ENCODE results near the gene OPN3. TPM values are rescaled to one million over a fixed set of nuclear protein-coding genes. Genes with fewer than 3 reads are reported as not detected.
"Not testable (repeated sequence)": the region's sequence is repeated elsewhere in the genome, so short reads cannot be mapped to it uniquely, and the experiment has no call there.

Gene OPN3
- total RNA-seq, 1 donor from 2014 or later, result 11.2 TPM

- Mint-ChIP-seq H3K27me3 (peaks cover 1% of the 10 kb centered on the region), H3K4me3 (no peak overlapping the region), H3K9me3 (peaks cover 4% of the 10 kb centered on the region), H3K4me1 (no peaks in the 10 kb centered on the region), H3K27ac (no peak overlapping the region), H3K36me3 (ENCODE audit: low read depth) (no peaks in the 10 kb centered on the region)
- intact Hi-C loops (cut with micrococcal nuclease), result no loop called here
- no peak for DNase-seq
Observed at GRCh38 chr1:241660424-241660972, 20.3 kb upstream of the OPN3 start.

GRCh38 chr1:241659016-241659415, 18.8 kb upstream of the OPN3 start:
- H3K36me3 Mint-ChIP-seq (ENCODE audit: low read depth); H3K4me1 Mint-ChIP-seq; H3K4me3 Mint-ChIP-seq; H3K27me3 Mint-ChIP-seq; DNase-seq; H3K27ac Mint-ChIP-seq; H3K9me3 Mint-ChIP-seq; intact Hi-C loops (cut with micrococcal nuclease): not testable (repeated sequence)

- H3K9me3 Mint-ChIP-seq, result peaks cover 4% of the 10 kb centered on the region
- no peak overlapping the region for H3K4me3 Mint-ChIP-seq
- no peak for DNase-seq
- no peaks in the 10 kb centered on the region for H3K36me3 Mint-ChIP-seq (ENCODE audit: low read depth)
- H3K27me3 Mint-ChIP-seq, result peaks cover 2% of the 10 kb centered on the region
- no peak overlapping the region for H3K27ac Mint-ChIP-seq
- no peaks in the 10 kb centered on the region for H3K4me1 Mint-ChIP-seq
- intact Hi-C loops (cut with micrococcal nuclease), result no loop called here
Observed at GRCh38 chr1:241658081-241658793, 18.1 kb upstream of the OPN3 start.

- H3K27me3 Mint-ChIP-seq, result peaks cover 9% of the 10 kb centered on the region
- H3K9me3 Mint-ChIP-seq, result peaks cover 5% of the 10 kb centered on the region
- no peak overlapping the region for H3K27ac Mint-ChIP-seq
- no peaks in the 10 kb centered on the region for H3K36me3 Mint-ChIP-seq (ENCODE audit: low read depth)
- intact Hi-C loops (cut with micrococcal nuclease), result no loop called here
- no peaks in the 10 kb centered on the region for H3K4me1 Mint-ChIP-seq
- H3K4me3 Mint-ChIP-seq, result no peak overlapping the region
- DNase-seq, result no peak
Observed at GRCh38 chr1:241654641-241655040, 14.5 kb upstream of the OPN3 start.

- Mint-ChIP-seq H3K36me3 (ENCODE audit: low read depth) (no peaks in the 10 kb centered on the region), H3K9me3 (peaks cover 8% of the 10 kb centered on the region), H3K27ac (no peak overlapping the region), H3K4me1 (no peaks in the 10 kb centered on the region), H3K4me3 (no peak overlapping the region), H3K27me3 (peaks cover 9% of the 10 kb centered on the region)
- intact Hi-C loops (cut with micrococcal nuclease), result no loop called here
- DNase-seq, result no peak
Observed at GRCh38 chr1:241654019-241654418, 13.8 kb upstream of the OPN3 start.

- Mint-ChIP-seq H3K4me3 (no peak within 1 kb of the TSS), H3K4me1 (no peaks in the 10 kb centered on the region), H3K9me3 (peaks cover 8% of the 10 kb centered on the region), H3K27ac (no peak within 1 kb of the TSS), H3K27me3 (peaks cover 9% of the 10 kb centered on the region), H3K36me3 (ENCODE audit: low read depth) (no peaks in the 10 kb centered on the region)
- DNase-seq, result no peak
- intact Hi-C loops (cut with micrococcal nuclease), result no loop called here
Observed at GRCh38 chr1:241652012-241652411, 11.8 kb upstream of the OPN3 start, which contains the start of gene WDR64. TSS of gene WDR64 (plus strand) at chr1:241652281. CDS start at chr1:241652485, 204 bp downstream.

- Mint-ChIP-seq H3K4me3 (no peak overlapping the region), H3K4me1 (peaks cover 4% of the 10 kb centered on the region), H3K27me3 (peaks cover 10% of the 10 kb centered on the region), H3K9me3 (peaks cover 6% of the 10 kb centered on the region), H3K27ac (no peak overlapping the region), H3K36me3 (ENCODE audit: low read depth) (no peaks in the 10 kb centered on the region)
- intact Hi-C loops (cut with micrococcal nuclease), result no loop called here
- no peak for DNase-seq
Observed at GRCh38 chr1:241648159-241648558, 8.0 kb upstream of the OPN3 start.

- H3K27ac Mint-ChIP-seq, result no peak overlapping the region
Observed at GRCh38 chr1:241647658-241648057, 7.5 kb upstream of the OPN3 start.

GRCh38 chr1:241646201-241646600, 6.0 kb upstream of the OPN3 start:
- Mint-ChIP-seq H3K27me3 (peaks cover 7% of the 10 kb centered on the region), H3K4me3 (no peak overlapping the region), H3K4me1 (peaks cover 4% of the 10 kb centered on the region), H3K27ac (no peak overlapping the region), H3K36me3 (ENCODE audit: low read depth) (no peaks in the 10 kb centered on the region), H3K9me3 (peaks cover 14% of the 10 kb centered on the region)
- DNase-seq, result no peak
- intact Hi-C loops (cut with micrococcal nuclease), result no loop called here

More at GRCh38 chr1:241647658-241648057, 7.5 kb upstream of the OPN3 start:
- Mint-ChIP-seq H3K4me1 (peaks cover 4% of the 10 kb centered on the region), H3K27me3 (peaks cover 7% of the 10 kb centered on the region), H3K9me3 (peaks cover 7% of the 10 kb centered on the region), H3K4me3 (no peak overlapping the region), H3K36me3 (ENCODE audit: low read depth) (no peaks in the 10 kb centered on the region)
- intact Hi-C loops (cut with micrococcal nuclease), result no loop called here
- no peak for DNase-seq

GRCh38 chr1:241645199-241645598, 5.0 kb upstream of the OPN3 start:
- Mint-ChIP-seq H3K27ac (no peak overlapping the region), H3K36me3 (ENCODE audit: low read depth) (no peaks in the 10 kb centered on the region), H3K27me3 (peaks cover 7% of the 10 kb centered on the region), H3K9me3 (peaks cover 18% of the 10 kb centered on the region), H3K4me3 (no peak overlapping the region), H3K4me1 (peaks cover 8% of the 10 kb centered on the region)
- intact Hi-C loops (cut with micrococcal nuclease), result no loop called here
- DNase-seq, result no peak

GRCh38 chr1:241644259-241644658, 4.1 kb upstream of the OPN3 start:
- peaks cover 3% of the 10 kb centered on the region for H3K36me3 Mint-ChIP-seq (ENCODE audit: low read depth)
- intact Hi-C loops (cut with micrococcal nuclease), result no loop called here
- H3K27ac Mint-ChIP-seq, result no peak overlapping the region
- H3K4me1 Mint-ChIP-seq, result peaks cover 8% of the 10 kb centered on the region
- no peak overlapping the region for H3K4me3 Mint-ChIP-seq
- H3K9me3 Mint-ChIP-seq, result peaks cover 14% of the 10 kb centered on the region
- no peak for DNase-seq
- peaks cover 3% of the 10 kb centered on the region for H3K27me3 Mint-ChIP-seq

- intact Hi-C loops (cut with micrococcal nuclease), result no loop called here
- Mint-ChIP-seq H3K36me3 (ENCODE audit: low read depth) (peaks cover 10% of the 10 kb centered on the region), H3K27me3 (peaks cover 3% of the 10 kb centered on the region), H3K27ac (no peak overlapping the region), H3K4me3 (no peak overlapping the region), H3K9me3 (peaks cover 14% of the 10 kb centered on the region), H3K4me1 (peaks cover 19% of the 10 kb centered on the region)
- DNase-seq, result no peak
Observed at GRCh38 chr1:241642593-241642944, 2.4 kb upstream of the OPN3 start.

- intact Hi-C loops (cut with micrococcal nuclease), result no loop called here
- H3K27ac Mint-ChIP-seq, result no peak overlapping the region
Observed at GRCh38 chr1:241641773-241642592, 1.8 kb upstream of the OPN3 start.

More at GRCh38 chr1:241641773-241642592, 1.8 kb upstream of the OPN3 start:
- no peak overlapping the region for H3K4me3 Mint-ChIP-seq
- no peak for DNase-seq
- peaks cover 14% of the 10 kb centered on the region for H3K9me3 Mint-ChIP-seq
- H3K27me3 Mint-ChIP-seq, result peaks cover 3% of the 10 kb centered on the region
- H3K36me3 Mint-ChIP-seq (ENCODE audit: low read depth), result peaks cover 14% of the 10 kb centered on the region
- H3K4me1 Mint-ChIP-seq, result peaks cover 25% of the 10 kb centered on the region

All from activated CD4-positive, alpha-beta T cell treated with anti-CD3 and anti-CD28 coated beads, Interleukin-2, amount 10 ng/mL, durations not matched to agents 24 days and 14 days (primary cell).